Brain microvascular endothelial cell (primary cell): ENCODE data around the gene AKAP13.

Experiments
- DNase-seq: peaks from one replicate; pipeline ENCODE4 v3.0.0-alpha.2; 2020
- H3K27ac ChIP-seq: fragments of 250-450 bp; sonication (Bioruptor Pico); 2 replicates; pipeline ENCODE4 v1.5.1; 2020; ENCODE audit warnings: mild to moderate bottlenecking, moderate library complexity
- H3K27me3 ChIP-seq: fragments of 250-450 bp; sonication (Bioruptor Pico); replicated peaks from 2 replicates; pipeline ENCODE4 v1.5.1; 2020; ENCODE audit warnings: mild to moderate bottlenecking
- H3K36me3 ChIP-seq: fragments of 250-450 bp; sonication (Bioruptor Pico); replicated peaks from 2 replicates; pipeline ENCODE4 v1.5.1; 2020; ENCODE audit warnings: mild to moderate bottlenecking
- H3K4me3 ChIP-seq: 2 replicates; pipeline ENCODE4 v1.5.1; 2011; ENCODE audit warnings: low read depth, mild to moderate bottlenecking, control low read depth, low read length, moderate library complexity
- in situ Hi-C: cut with HindIII; loops from 2 replicates; pipeline ENCODE4 v1.10.0; 2017; ENCODE audit warnings: low sequenced_read_pairs, low pct_ligation_motif_present
- TF ChIP-seq, protein P1 (sequence below): IDR thresholded peaks from 2 replicates; pipeline ENCODE4 v1.5.1; 2011; ENCODE audit warnings: low read depth, mild to moderate bottlenecking, moderate library complexity, low read length, control low read depth, inconsistent platforms; ENCODE audit errors: missing control alignments

AKAP13 gene

GRCh38 chr15:85492406-85492805 is 112.0 kb downstream of the AKAP13 start:
- H3K27ac ChIP-seq = no peak overlapping the region
- no peak overlapping the region for H3K4me3 ChIP-seq
- in situ Hi-C loops = no loop called here
- TF ChIP-seq, protein P1, sequence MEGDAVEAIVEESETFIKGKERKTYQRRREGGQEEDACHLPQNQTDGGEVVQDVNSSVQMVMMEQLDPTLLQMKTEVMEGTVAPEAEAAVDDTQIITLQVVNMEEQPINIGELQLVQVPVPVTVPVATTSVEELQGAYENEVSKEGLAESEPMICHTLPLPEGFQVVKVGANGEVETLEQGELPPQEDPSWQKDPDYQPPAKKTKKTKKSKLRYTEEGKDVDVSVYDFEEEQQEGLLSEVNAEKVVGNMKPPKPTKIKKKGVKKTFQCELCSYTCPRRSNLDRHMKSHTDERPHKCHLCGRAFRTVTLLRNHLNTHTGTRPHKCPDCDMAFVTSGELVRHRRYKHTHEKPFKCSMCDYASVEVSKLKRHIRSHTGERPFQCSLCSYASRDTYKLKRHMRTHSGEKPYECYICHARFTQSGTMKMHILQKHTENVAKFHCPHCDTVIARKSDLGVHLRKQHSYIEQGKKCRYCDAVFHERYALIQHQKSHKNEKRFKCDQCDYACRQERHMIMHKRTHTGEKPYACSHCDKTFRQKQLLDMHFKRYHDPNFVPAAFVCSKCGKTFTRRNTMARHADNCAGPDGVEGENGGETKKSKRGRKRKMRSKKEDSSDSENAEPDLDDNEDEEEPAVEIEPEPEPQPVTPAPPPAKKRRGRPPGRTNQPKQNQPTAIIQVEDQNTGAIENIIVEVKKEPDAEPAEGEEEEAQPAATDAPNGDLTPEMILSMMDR = no peak
- H3K27me3 ChIP-seq = no peaks in the 10 kb centered on the region
- H3K36me3 ChIP-seq = no peaks in the 10 kb centered on the region
- DNase-seq = no peak

DNA sequence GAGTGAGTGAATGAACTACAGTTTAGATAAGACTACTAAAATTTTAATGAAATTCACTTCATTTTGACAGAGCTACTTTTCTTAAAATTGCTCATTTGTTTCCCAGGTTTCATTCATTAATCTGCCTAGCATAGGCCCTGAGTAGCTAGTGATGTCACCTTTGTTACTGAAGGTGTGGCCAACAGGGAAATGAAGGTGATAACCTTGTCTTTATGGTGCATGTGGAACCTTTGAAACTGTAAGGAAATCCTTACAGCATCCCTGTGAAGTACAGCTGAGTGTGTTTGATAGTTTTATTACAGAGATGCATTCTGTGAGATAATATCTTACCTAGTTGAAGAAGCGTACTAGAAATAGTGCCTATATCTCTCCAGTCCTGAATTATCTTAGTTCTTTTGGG is 112.9 kb downstream of the AKAP13 start:
- Histone ChIP-seq H3K4me3 (no peak overlapping the region), H3K27me3 (no peaks in the 10 kb centered on the region), H3K36me3 (no peaks in the 10 kb centered on the region), H3K27ac (no peak overlapping the region)
- DNase-seq = no peak
- TF ChIP-seq, protein P1 = no peak
- in situ Hi-C loops = no loop called here

DNA sequence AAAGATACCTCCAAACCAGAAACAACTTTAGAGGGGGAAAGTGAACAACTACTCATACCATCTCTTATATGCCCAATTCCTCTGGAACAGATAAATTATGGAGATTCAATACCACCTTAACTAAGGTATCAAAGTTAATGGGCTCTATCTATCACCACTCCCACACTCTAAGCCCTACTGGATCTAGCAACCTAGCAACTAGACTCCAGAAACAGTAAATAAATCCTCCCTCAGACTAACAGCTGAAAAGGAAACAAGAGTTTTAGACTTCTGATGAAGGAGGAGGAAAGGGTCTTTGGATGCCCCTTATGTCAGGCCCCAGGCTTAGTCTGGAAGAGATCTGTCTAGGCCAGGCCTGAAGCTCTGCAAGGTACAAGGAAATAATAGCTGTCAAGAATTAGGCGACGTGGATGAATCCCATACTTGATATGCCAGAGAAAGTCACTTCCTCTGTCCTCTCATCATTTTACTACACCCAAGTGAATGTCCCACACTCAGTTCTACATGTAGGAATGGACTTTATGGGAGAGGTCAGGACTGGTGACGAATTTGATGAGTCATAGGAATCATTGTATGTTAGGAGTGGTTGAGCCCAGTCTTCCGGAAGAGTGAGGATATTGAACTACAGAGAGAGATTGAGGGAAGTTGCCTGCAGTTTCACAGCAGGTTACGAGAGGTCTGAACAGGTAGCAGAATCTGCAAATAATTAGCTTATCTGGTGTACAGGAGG is 113.8 kb downstream of the AKAP13 start:
- H3K36me3 ChIP-seq = no peaks in the 10 kb centered on the region
- peak overlapping the region; percentile 86 for H3K27ac ChIP-seq
- DNase-seq = peak; percentile 91
- TF ChIP-seq, protein P1 = no peak
- H3K4me3 ChIP-seq = no peak overlapping the region
- in situ Hi-C loops = no loop called here
- H3K27me3 ChIP-seq = no peaks in the 10 kb centered on the region

DNA sequence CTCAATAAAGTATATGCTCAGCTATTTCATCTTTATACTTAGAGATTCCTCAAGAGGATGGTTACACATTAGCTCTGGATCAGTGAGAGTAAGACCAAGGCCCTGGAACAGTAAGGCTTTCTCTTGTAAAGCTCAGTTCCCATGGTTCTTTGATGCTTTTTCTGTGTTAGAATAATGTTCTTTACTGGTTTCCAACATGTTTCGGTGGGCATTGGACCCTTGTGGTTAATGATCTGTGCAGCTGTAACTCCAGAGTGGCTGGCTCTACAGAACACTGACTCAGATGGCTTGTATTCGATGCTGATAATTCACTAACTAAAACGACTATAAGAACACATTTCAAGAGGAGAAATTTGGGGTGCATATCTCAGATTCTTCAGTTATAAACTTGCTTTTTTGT is 114.7 kb downstream of the AKAP13 start:
- Histone ChIP-seq H3K36me3 (no peaks in the 10 kb centered on the region), H3K4me3 (no peak overlapping the region), H3K27me3 (no peaks in the 10 kb centered on the region), H3K27ac (peak overlapping the region; percentile 86)
- TF ChIP-seq, protein P1 = no peak
- no peak for DNase-seq
- in situ Hi-C loops = no loop called here

- TF ChIP-seq, protein P1 = no peak
- no peak for DNase-seq
- no peaks in the 10 kb centered on the region for H3K27me3 ChIP-seq
- in situ Hi-C loops = no loop called here
- no peaks in the 10 kb centered on the region for H3K36me3 ChIP-seq
- H3K27ac ChIP-seq = no peak overlapping the region
- no peak overlapping the region for H3K4me3 ChIP-seq
Measured at GRCh38 chr15:85495544-85495943, 115.1 kb downstream of the AKAP13 start.

DNA sequence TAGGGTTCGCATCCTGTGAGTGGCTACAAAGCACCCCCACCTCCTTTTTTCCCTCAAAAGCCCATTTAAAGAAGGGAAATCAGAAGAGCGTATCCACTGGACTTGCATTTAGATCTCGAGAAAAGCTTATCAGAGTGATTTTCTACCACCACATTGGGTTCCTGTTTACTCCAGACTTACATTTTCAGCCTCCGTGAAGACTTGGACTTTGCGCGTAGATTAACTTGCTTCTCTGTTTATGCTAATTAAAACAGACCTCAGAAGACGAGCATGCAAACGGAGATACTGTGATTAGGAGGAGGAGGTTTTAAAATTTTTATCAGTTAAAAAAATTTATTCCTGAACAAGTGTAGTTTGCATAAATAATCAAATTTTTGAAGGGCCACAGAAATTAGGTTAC is 115.7 kb downstream of the AKAP13 start:
- in situ Hi-C loops = no loop called here
- no peak for DNase-seq
- Histone ChIP-seq H3K27ac (no peak overlapping the region), H3K36me3 (no peaks in the 10 kb centered on the region), H3K4me3 (no peak overlapping the region), H3K27me3 (no peaks in the 10 kb centered on the region)
- TF ChIP-seq, protein P1 = no peak
